WI38 (cell line): ENCODE results near the gene MBLAC1.
A peak's percentile ranks its signal among the peaks of the same experiment; 100 is the strongest.

Experiments used
- H3K4me3 ChIP-seq: 2 replicates; pipeline ENCODE4 v1.5.1; 2011; ENCODE audit warnings: low read depth, mild to moderate bottlenecking, control low read depth, low read length
- CTCF ChIP-seq: IDR thresholded peaks from 2 replicates; pipeline ENCODE4 v1.5.1; 2012; ENCODE audit warnings: low read depth, mild to moderate bottlenecking, control low read depth, low read length

MBLAC1 gene

DNA sequence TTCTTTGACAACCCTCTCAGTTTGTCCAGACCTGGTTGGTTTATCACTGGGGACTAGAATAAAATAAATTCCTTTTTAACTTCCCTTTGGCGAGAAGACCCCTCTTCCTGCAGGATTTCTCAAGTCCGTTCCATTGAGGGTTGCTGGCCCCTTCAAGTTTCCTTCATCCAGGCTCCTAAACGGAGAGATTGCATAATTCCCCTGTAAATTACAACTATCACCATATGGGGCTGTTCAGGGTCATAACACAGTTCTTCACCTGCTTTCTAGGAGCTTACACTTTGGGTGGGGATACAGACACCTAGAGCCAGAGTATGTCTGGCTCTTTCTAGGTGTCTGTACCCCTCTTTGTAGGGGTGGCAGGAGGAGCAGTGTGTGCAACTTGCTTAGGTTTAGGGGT is 41.3 kb upstream of the MBLAC1 start:
- no peak for TF ChIP-seq CTCF
- no peak overlapping the region for H3K4me3 ChIP-seq

DNA sequence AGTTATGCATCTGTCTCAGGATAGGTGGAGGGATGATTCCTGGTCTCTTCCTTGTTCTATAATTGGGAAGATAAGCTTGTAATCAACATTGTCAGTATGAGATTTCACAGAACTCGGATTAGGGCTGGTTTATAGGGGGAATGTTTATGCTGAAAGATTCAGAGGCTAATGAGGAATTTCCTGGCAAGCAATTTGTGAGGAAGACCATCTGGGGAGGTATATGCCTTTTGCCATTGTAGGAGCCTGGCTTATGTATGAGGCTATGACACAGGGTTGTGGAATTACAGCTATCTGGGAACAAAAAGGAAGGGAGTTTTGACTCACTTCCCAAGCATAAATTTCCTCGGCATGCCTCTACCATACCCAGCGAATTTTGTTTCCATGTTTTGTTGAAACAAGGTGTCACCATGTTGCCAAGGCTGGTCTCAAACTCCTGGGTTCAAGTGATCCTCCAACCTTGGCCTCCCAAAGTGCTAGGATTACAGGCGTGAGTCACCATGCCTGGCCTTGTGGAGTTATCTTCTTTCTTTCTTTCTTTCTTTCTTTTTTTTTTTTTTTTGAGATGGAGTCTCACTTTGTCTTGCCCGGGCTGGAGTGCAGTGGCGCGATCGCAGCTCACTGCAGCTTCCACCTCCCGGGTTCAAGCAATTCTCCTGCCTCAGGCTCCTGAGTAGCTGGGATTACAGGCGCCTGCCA is 39.6 kb upstream of the MBLAC1 start:
- no peak overlapping the region for H3K4me3 ChIP-seq
- no peak for TF ChIP-seq CTCF

DNA sequence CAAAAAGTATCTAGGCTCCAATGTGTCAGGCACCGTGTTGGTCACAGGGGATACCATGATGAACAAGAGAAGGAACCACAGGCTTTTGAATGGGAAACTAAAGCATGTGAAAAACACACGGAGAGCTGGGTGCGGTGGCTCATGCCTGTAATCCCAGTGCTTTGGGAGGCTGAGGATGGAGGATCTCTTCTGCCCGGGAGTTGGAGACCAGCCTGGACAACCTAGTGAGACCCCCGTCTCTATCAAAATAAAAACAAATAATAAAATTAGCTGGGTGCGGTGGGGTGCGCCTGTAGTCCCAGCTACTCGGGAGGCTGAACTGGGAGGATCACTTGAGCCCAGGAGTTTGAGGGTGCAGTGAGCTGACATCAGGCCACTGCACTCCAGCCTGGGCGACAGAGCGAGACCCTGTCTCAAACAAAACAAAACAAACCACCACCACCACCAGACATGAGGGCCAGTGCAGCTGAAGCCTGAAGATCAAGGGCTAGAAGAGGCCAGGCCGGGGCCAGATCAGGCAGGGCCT is 38.6 kb upstream of the MBLAC1 start:
- no peak for TF ChIP-seq CTCF
- peak overlapping the region; percentile 76 for H3K4me3 ChIP-seq

- TF ChIP-seq CTCF: no peak
- H3K4me3 ChIP-seq: peak within 1 kb of the TSS; percentile 76
Measured at GRCh38 chr7:100088621-100089457, 37.9 kb upstream of the MBLAC1 start, which contains the start of gene COPS6. TSS of gene COPS6 (plus strand) at chr7:100088969. CDS start at chr7:100088991, 22 bp downstream.

DNA sequence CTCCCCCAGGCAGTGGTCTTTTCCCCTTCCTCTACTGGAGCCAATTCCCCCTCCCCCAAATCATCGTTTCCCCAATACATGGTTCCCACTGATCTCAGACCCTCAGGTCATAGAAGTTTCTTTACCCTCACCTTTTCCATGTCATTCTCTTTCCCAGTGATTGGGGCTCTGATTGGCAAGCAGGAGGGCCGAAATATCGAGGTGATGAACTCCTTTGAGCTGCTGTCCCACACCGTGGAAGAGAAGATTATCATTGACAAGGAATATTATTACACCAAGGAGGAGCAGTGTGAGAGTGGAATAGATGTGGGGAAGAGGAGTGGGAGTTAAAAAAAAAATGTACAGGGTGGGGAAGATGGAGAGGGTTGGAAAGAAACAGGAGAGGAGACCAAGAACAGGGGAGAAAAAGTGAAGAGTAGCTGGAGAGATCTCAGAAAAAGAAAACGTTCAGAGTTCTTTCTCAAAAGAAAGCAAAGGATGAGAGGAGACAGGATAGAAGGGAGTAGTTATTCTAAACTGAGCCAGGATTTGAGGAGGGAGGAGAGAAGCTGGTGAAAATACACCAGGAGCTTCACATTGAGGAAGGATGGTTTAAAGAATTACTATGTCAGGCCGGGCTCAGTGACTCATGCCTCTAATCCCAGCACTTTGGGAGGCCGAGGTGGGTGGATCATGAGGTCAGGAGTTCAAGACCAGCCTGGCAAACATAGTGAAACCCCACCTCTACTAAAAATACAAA is 37.1 kb upstream of the MBLAC1 start:
- peak overlapping the region; percentile 76 for H3K4me3 ChIP-seq
- no peak for TF ChIP-seq CTCF

GRCh38 chr7:100090527-100091410 is 36.0 kb upstream of the MBLAC1 start:
- H3K4me3 ChIP-seq: no peak overlapping the region
- no peak for TF ChIP-seq CTCF
